DOHH2 (cell line): ENCODE measurements around the gene MYBPHL.

Experiments used
- H3F3A ChIP-seq: fragments of 200-600 bp; sonication (generic), shearing (Covaris generic); 2 replicates; pipeline ENCODE4 v1.6.0; 2016; ENCODE audit warnings: antibody characterized with exemption, mild to moderate bottlenecking; ENCODE audit not compliant: control insufficient read depth, insufficient read depth
- H3K27ac ChIP-seq: fragments of 200-600 bp; sonication (generic); 2 replicates; pipeline ENCODE4 v1.5.1; 2014; ENCODE audit warnings: low read depth, mild to moderate bottlenecking, low read length, moderate library complexity
- H3K27me3 ChIP-seq: fragments of 200-600 bp; sonication (generic); 2 replicates; pipeline ENCODE4 v1.6.1; 2014; ENCODE audit warnings: mild to moderate bottlenecking, low read length, mixed read lengths; ENCODE audit not compliant: control insufficient read depth
- H3K36me3 ChIP-seq: fragments of 200-600 bp; sonication (generic); 2 replicates; pipeline ENCODE4 v1.6.1; 2014; ENCODE audit warnings: mild to moderate bottlenecking, low read length, moderate library complexity, mixed read lengths; ENCODE audit not compliant: control insufficient read depth
- H3K4me1 ChIP-seq: fragments of 200-600 bp; sonication (generic); 2 replicates; pipeline ENCODE4 v1.6.1; 2014; ENCODE audit warnings: mild to moderate bottlenecking, low read length, mixed read lengths; ENCODE audit not compliant: control insufficient read depth
- H3K4me2 ChIP-seq: fragments of 200-600 bp; sonication (generic); 2 replicates; pipeline ENCODE4 v1.6.0; 2014; ENCODE audit warnings: mild to moderate bottlenecking, low read length, moderate library complexity
- H3K4me3 ChIP-seq: fragments of 200-600 bp; sonication (generic); 2 replicates; pipeline ENCODE4 v1.5.1; 2014; ENCODE audit warnings: mild to moderate bottlenecking, low read length, mixed read lengths
- H3K79me2 ChIP-seq: fragments of 200-600 bp; sonication (generic); 2 replicates; pipeline ENCODE4 v1.6.1; 2014; ENCODE audit warnings: mild to moderate bottlenecking, low read length, mixed read lengths; ENCODE audit not compliant: control insufficient read depth
- H3K9me2 ChIP-seq: fragments of 200-600 bp; sonication (generic); replicated peaks from 2 replicates; pipeline ENCODE4 v1.6.1; 2014; ENCODE audit warnings: mild to moderate bottlenecking, low read length, mixed read lengths; ENCODE audit not compliant: control insufficient read depth
- H3K9me3 ChIP-seq: fragments of 200-600 bp; sonication (generic); 2 replicates; pipeline ENCODE4 v1.6.1; 2014; ENCODE audit warnings: antibody characterized with exemption, low read length, mixed read lengths; ENCODE audit not compliant: control insufficient read depth, insufficient read depth
- H4K20me1 ChIP-seq: fragments of 200-600 bp; sonication (generic); 2 replicates; pipeline ENCODE4 v1.6.0; 2014; ENCODE audit warnings: low read depth, mild to moderate bottlenecking, antibody characterized with exemption, low read length, moderate library complexity; ENCODE audit not compliant: control insufficient read depth, insufficient read depth
- CTCF ChIP-seq: fragments of 200-600 bp; sonication (generic); IDR thresholded peaks from one replicate; pipeline ENCODE4 v1.5.1; 2014; ENCODE audit warnings: antibody characterized with exemption, mild to moderate bottlenecking, low read depth, low read length; ENCODE audit not compliant: poor library complexity, severe bottlenecking
- EZH2phosphoT487 ChIP-seq: fragments of 200-600 bp; sonication (generic); IDR thresholded peaks from 2 replicates; pipeline ENCODE4 v1.6.1; 2017; ENCODE audit warnings: borderline replicate concordance, mild to moderate bottlenecking, antibody characterized with exemption, low read length, moderate library complexity, mixed read lengths

The MYBPHL gene

DNA sequence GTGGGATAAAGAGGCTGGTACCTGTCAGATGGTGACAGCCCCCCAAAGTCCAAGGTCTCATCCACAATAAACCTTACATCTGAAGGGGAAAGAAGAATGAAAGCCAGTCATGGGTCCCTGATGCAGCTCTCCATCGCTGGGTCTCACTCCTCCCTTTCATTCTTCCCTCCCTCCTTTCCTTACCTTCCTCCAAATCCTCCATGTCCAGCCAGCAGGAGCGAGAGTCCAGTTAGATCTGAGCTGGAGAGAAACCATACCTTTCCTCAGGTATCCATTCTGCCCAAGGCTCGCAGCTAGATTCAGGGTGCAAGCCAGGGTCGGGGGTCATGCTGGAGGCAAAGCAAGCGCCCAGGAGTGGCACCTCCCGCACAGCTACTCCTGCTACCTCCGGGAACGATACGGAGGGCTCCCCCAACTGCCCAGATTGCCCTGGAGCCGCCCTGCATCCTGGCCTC, 24.3 kb downstream of the MYBPHL start:
- Histone ChIP-seq H3K36me3 (peaks cover 18% of the 10 kb centered on the region), H3K4me2 (peak overlapping the region; percentile 77), H4K20me1 (no peaks in the 10 kb centered on the region), H3F3A (no peaks in the 10 kb centered on the region), H3K79me2 (peaks cover 10% of the 10 kb centered on the region), H3K4me3 (peak overlapping the region; percentile 93), H3K9me3 (no peaks in the 10 kb centered on the region), H3K4me1 (peaks cover 19% of the 10 kb centered on the region), H3K27ac (peak overlapping the region; percentile 56; the same call in 1 of the 2 replicates), H3K27me3 (no peaks in the 10 kb centered on the region), H3K9me2 (no peaks in the 10 kb centered on the region)
- TF ChIP-seq EZH2phosphoT487 (no peak), CTCF (no peak)

DNA sequence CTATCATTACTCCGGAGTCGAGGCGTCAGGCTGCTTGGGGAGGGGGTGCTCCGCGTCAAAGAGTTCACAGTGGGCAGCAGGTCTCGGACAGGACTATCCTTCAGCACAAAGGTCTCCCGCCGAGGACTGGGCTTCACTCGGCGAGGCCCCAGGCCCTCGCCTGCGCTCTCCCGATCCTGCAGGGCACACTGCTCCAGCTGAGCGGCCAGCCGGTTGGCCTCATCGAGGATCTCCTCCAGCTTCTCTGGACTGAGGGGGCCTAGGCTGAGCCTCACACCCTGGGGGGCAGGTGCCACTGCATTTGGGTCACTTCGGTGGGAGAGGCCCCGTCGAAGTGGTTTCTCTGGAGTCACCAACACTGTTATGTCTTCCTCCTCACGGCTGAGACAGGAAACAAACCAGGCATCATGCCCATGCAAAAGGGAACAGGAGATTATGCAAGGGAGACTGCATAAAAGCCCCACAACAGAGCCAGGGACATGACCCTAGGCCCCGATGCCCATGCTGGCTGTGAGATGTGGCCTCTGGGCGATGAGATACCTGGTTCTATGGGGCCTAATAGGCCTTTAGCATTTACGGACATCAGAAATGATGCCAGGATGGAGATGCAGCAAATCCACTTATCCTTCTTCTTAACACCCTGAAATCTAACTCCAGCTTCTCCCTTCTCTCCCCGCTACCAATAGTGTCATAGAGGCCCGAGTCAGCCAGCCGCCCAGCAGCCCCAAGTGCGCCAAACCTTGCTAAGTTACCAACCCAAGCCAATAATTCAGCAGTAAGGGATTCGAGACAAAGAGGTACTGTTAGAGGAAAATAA, 24.9 kb downstream of the MYBPHL start:
- peak overlapping the region; percentile 93 for H3K4me3 ChIP-seq
- H3K79me2 ChIP-seq = peaks cover 10% of the 10 kb centered on the region
- peak overlapping the region; percentile 77 for H3K4me2 ChIP-seq
- H3K27me3 ChIP-seq = no peaks in the 10 kb centered on the region
- H3K9me3 ChIP-seq = no peaks in the 10 kb centered on the region
- no peaks in the 10 kb centered on the region for H3K9me2 ChIP-seq
- no peak overlapping the region for H3K27ac ChIP-seq
- no peaks in the 10 kb centered on the region for H4K20me1 ChIP-seq
- H3K4me1 ChIP-seq = peaks cover 24% of the 10 kb centered on the region
- TF ChIP-seq EZH2phosphoT487 = no peak
- TF ChIP-seq CTCF = no peak
- H3F3A ChIP-seq = no peaks in the 10 kb centered on the region
- peaks cover 19% of the 10 kb centered on the region for H3K36me3 ChIP-seq

- no peak for TF ChIP-seq EZH2phosphoT487
- no peak for TF ChIP-seq CTCF
- Histone ChIP-seq H3K4me3 (no peak overlapping the region), H3K79me2 (peaks cover 10% of the 10 kb centered on the region), H3K4me2 (no peak overlapping the region), H4K20me1 (no peaks in the 10 kb centered on the region), H3K9me3 (no peaks in the 10 kb centered on the region), H3K9me2 (no peaks in the 10 kb centered on the region), H3F3A (no peaks in the 10 kb centered on the region), H3K4me1 (peaks cover 24% of the 10 kb centered on the region), H3K27me3 (no peaks in the 10 kb centered on the region), H3K27ac (no peak overlapping the region), H3K36me3 (peaks cover 19% of the 10 kb centered on the region)
Measured at GRCh38 chr1:109280862-109281261, 25.9 kb downstream of the MYBPHL start.
